HG02981 (cell line): Measurements from ENCODE around the gene PTPN23.
"Not testable (repeated sequence)": the region's sequence is repeated elsewhere in the genome, so short reads cannot be mapped to it uniquely, and the experiment has no call there.

Source experiments
- ATAC-seq: cut with Tn5 transposase; IDR thresholded peaks from one replicate; pipeline ENCODE4 v1.9.1; 2021; ENCODE audit warnings: mild to moderate bottlenecking, moderate library complexity; ENCODE audit not compliant: unreplicated experiment

The PTPN23 gene

GRCh38 chr3:47434849-47435248 lies 54.0 kb downstream of the PTPN23 start:
- no peak for ATAC-seq

- ATAC-seq, result no peak
Observed at GRCh38 chr3:47436180-47436579, 55.4 kb downstream of the PTPN23 start.

- no peak for ATAC-seq
Observed at GRCh38 chr3:47440131-47440530, 59.3 kb downstream of the PTPN23 start.

GRCh38 chr3:47441796-47442551 lies 61.2 kb downstream of the PTPN23 start:
- no peak for ATAC-seq

GRCh38 chr3:47443611-47443995 lies 62.8 kb downstream of the PTPN23 start:
- no peak for ATAC-seq

- ATAC-seq, result no peak
Observed at GRCh38 chr3:47444103-47444502, 63.3 kb downstream of the PTPN23 start.

- ATAC-seq, result no peak
Observed at GRCh38 chr3:47452453-47453215, 71.8 kb downstream of the PTPN23 start.

- no peak for ATAC-seq
Observed at GRCh38 chr3:47455806-47456452, 75.1 kb downstream of the PTPN23 start.

- no peak for ATAC-seq
Observed at GRCh38 chr3:47456984-47457383, 76.2 kb downstream of the PTPN23 start.

- ATAC-seq, result not testable (repeated sequence)
Observed at GRCh38 chr3:47459534-47460085, 78.8 kb downstream of the PTPN23 start.
